NB4 (cell line): Measurements from ENCODE around the gene ZNF3.

ENCODE experiments used
- MAX ChIP-seq: IDR thresholded peaks from 2 replicates; pipeline ENCODE4 v1.6.1; 2011; ENCODE audit warnings: low read depth, low read length
- MYC ChIP-seq: IDR thresholded peaks from 2 replicates; pipeline ENCODE4 v1.6.1; 2011; ENCODE audit warnings: low read depth, low read length
- POLR2A ChIP-seq: IDR thresholded peaks from 2 replicates; pipeline ENCODE4 v1.6.1; 2011; ENCODE audit warnings: mild to moderate bottlenecking; ENCODE audit not compliant: insufficient read length; ENCODE audit errors: extremely low read depth

GRCh38 chr7:100064162-100064561 lies 17.4 kb downstream of the ZNF3 start:
- TF ChIP-seq POLR2A (no peak), MYC (no peak), MAX (no peak)
